H9 (cell line): ENCODE measurements around the gene BAIAP2. TPM values are rescaled to one million over a fixed set of nuclear protein-coding genes. Genes with fewer than 3 reads are reported as not detected.

Experiments
- DNase-seq: peaks from one replicate; pipeline ENCODE4 v3.0.0-alpha.2; 2017
- H2AFZ ChIP-seq: one replicate; pipeline ENCODE4 v1.6.1; 2013; ENCODE audit warnings: mild to moderate bottlenecking, low read length, control low read depth, moderate library complexity
- H2AK5ac ChIP-seq: 2 replicates; pipeline ENCODE4 v1.6.1; 2013; ENCODE audit warnings: low read length, control low read depth, mixed read lengths; ENCODE audit not compliant: insufficient read length
- H2BK120ac ChIP-seq: one replicate; pipeline ENCODE4 v1.6.1; 2013; ENCODE audit warnings: low read depth, mild to moderate bottlenecking, low read length, control low read depth, inconsistent platforms; ENCODE audit not compliant: poor library complexity, severe bottlenecking
- H2BK12ac ChIP-seq: 2 replicates; pipeline ENCODE4 v1.6.1; 2013; ENCODE audit warnings: low read length, control low read depth, mixed read lengths, low read depth; ENCODE audit not compliant: insufficient read length
- H2BK15ac ChIP-seq: 2 replicates; pipeline ENCODE4 v1.6.1; 2013; ENCODE audit warnings: low read depth, low read length, control low read depth
- H2BK20ac ChIP-seq: one replicate; pipeline ENCODE4 v1.6.1; 2013; ENCODE audit warnings: low read depth, mild to moderate bottlenecking, low read length, control low read depth, inconsistent platforms; ENCODE audit not compliant: poor library complexity, severe bottlenecking
- H2BK5ac ChIP-seq: 2 replicates; pipeline ENCODE4 v1.6.1; 2013; ENCODE audit warnings: low read length, control low read depth, mixed read lengths; ENCODE audit not compliant: insufficient read length
- H3K14ac ChIP-seq: 2 replicates; pipeline ENCODE4 v1.6.1; 2013; ENCODE audit warnings: low read length, control low read depth; ENCODE audit not compliant: insufficient read depth
- H3K18ac ChIP-seq: 2 replicates; pipeline ENCODE4 v1.6.1; 2013; ENCODE audit warnings: low read depth, mild to moderate bottlenecking, mixed read lengths, low read length, control low read depth; ENCODE audit not compliant: insufficient read length
- H3K23ac ChIP-seq: 2 replicates; pipeline ENCODE4 v1.6.1; 2013; ENCODE audit warnings: low read length, control low read depth, mixed read lengths, low read depth; ENCODE audit not compliant: insufficient read length
- H3K23me2 ChIP-seq: 2 replicates; pipeline ENCODE4 v1.6.1; 2013; ENCODE audit warnings: low read depth, mild to moderate bottlenecking, mixed read lengths, low read length, control low read depth; ENCODE audit not compliant: insufficient read length, poor library complexity, severe bottlenecking
- H3K27ac ChIP-seq: 2 replicates; pipeline ENCODE4 v1.5.1; 2013; ENCODE audit warnings: low read length, control low read depth, mixed read lengths, low read depth; ENCODE audit not compliant: insufficient read length
- H3K27me3 ChIP-seq: 2 replicates; pipeline ENCODE4 v1.6.1; 2013; ENCODE audit warnings: low read length, control low read depth, inconsistent platforms; ENCODE audit not compliant: insufficient read depth
- H3K4ac ChIP-seq: 2 replicates; pipeline ENCODE4 v1.6.1; 2013; ENCODE audit warnings: low read depth, mild to moderate bottlenecking, control low read depth, inconsistent platforms, low read length, moderate library complexity
- H3K4me1 ChIP-seq: 2 replicates; pipeline ENCODE4 v1.6.1; 2013; ENCODE audit warnings: low read length, control low read depth, inconsistent platforms; ENCODE audit not compliant: insufficient read depth
- H3K4me2 ChIP-seq: 2 replicates; pipeline ENCODE4 v1.6.1; 2013; ENCODE audit warnings: low read length, control low read depth, mixed read lengths; ENCODE audit not compliant: insufficient read length, insufficient read depth
- H3K56ac ChIP-seq: 2 replicates; pipeline ENCODE4 v1.6.1; 2013; ENCODE audit warnings: low read depth, mild to moderate bottlenecking, mixed read lengths, low read length, control low read depth; ENCODE audit not compliant: insufficient read length
- H3K79me1 ChIP-seq: 2 replicates; pipeline ENCODE4 v1.6.1; 2013; ENCODE audit warnings: low read depth, mild to moderate bottlenecking, moderate library complexity, low read length, control low read depth, inconsistent platforms; ENCODE audit not compliant: insufficient read depth, poor library complexity, severe bottlenecking
- H3K79me2 ChIP-seq: 2 replicates; pipeline ENCODE4 v1.6.1; 2013; ENCODE audit warnings: low read length, control low read depth, inconsistent platforms; ENCODE audit not compliant: insufficient read depth
- H3K9ac ChIP-seq: 2 replicates; pipeline ENCODE4 v1.6.1; 2013; ENCODE audit warnings: low read length, control low read depth, mixed read lengths; ENCODE audit not compliant: insufficient read length; ENCODE audit errors: extremely low read depth
- H3K9me3 ChIP-seq: one replicate; pipeline ENCODE4 v1.6.1; 2013; ENCODE audit warnings: low read depth, low read length, inconsistent platforms; ENCODE audit not compliant: control insufficient read depth
- H3T11ph ChIP-seq: one replicate; pipeline ENCODE4 v1.6.1; 2013; ENCODE audit warnings: mild to moderate bottlenecking, low read length, control low read depth, inconsistent platforms
- H4K20me1 ChIP-seq: one replicate; pipeline ENCODE4 v1.6.1; 2013; ENCODE audit not compliant: control insufficient read depth, insufficient read length, insufficient read depth
- H4K5ac ChIP-seq: 2 replicates; pipeline ENCODE4 v1.6.1; 2013; ENCODE audit warnings: low read depth, mild to moderate bottlenecking, mixed read lengths, low read length, control low read depth; ENCODE audit not compliant: insufficient read length
- H4K8ac ChIP-seq: replicated peaks from 2 replicates; pipeline ENCODE4 v1.6.1; 2013; ENCODE audit warnings: low read length, control low read depth, mixed read lengths, low read depth; ENCODE audit not compliant: insufficient read length
- H4K91ac ChIP-seq: 2 replicates; pipeline ENCODE4 v1.6.1; 2013; ENCODE audit warnings: low read depth, mild to moderate bottlenecking, moderate library complexity, mixed read lengths, low read length, control low read depth; ENCODE audit not compliant: insufficient read length
- H3K27ac Mint-ChIP-seq, 3 experiments: 2 replicates in 2 of 3; 3 replicates in 1 of 3; pipeline ENCODE4 v1.8.0; 2020 to 2021; ENCODE audit warnings: mixed read lengths in 3 of 3, mild to moderate bottlenecking in 1 of 3, moderate library complexity in 1 of 3
- H3K27me3 Mint-ChIP-seq: 2 replicates; pipeline ENCODE4 v1.8.0; 2021; ENCODE audit warnings: low read depth, mild to moderate bottlenecking, moderate library complexity, mixed read lengths
- H3K36me3 Mint-ChIP-seq, 3 experiments: 2 replicates in 2 of 3; 3 replicates in 1 of 3; pipeline ENCODE4 v1.8.0; 2020 to 2021; ENCODE audit warnings: low read depth in 3 of 3, mixed read lengths in 3 of 3; ENCODE audit not compliant: insufficient read depth in 1 of 3
- H3K4me1 Mint-ChIP-seq, 2 experiments: 2 replicates each; pipeline ENCODE4 v1.8.0; 2020; ENCODE audit warnings: mixed read lengths in 2 of 2
- H3K4me3 Mint-ChIP-seq, 2 experiments: 2 replicates in 1 of 2; 3 replicates in 1 of 2; pipeline ENCODE4 v1.8.0; 2020 to 2021; ENCODE audit warnings: mild to moderate bottlenecking in 2 of 2, mixed read lengths in 2 of 2, moderate library complexity in 1 of 2
- H3K9me3 Mint-ChIP-seq, 2 experiments: 2 replicates in 1 of 2; 3 replicates in 1 of 2; pipeline ENCODE4 v1.8.0; 2020; ENCODE audit warnings: mild to moderate bottlenecking in 2 of 2, mixed read lengths in 2 of 2, moderate library complexity in 1 of 2
- CTCF ChIP-seq: fragments of 200-600 bp; sonication (generic); conservative IDR thresholded peaks from 3 replicates; pipeline ENCODE4 v1.8.0; 2021; ENCODE audit warnings: antibody characterized with exemption, mild to moderate bottlenecking
- WGBS: extraction: QIAGEN DNeasy Blood & Tissue Kit; methylation state at CpG from one replicate; pipeline ENCODE4 v1.1.7; 2013; ENCODE audit warnings: missing lambda C conversion rate, low lambda C conversion rate, mixed read lengths; ENCODE audit not compliant: insufficient read length; ENCODE audit errors: extremely low coverage; 5-methylcytosine and 5-hydroxymethylcytosine counted together
- total RNA-seq: library from RNA; stranded (reverse); gene quantifications from 2 replicates; pipeline ENCODE4 v1.2.1, GENCODE V29; 2021

Gene BAIAP2
- total RNA-seq, 1 experiment from 2014 or later: 27.8 TPM

- Histone ChIP-seq H4K8ac (no peak overlapping the region), H4K20me1 (no peaks in the 10 kb centered on the region), H3K4me1 (no peaks in the 10 kb centered on the region), H3K56ac (no peak overlapping the region), H3K27ac (no peak overlapping the region), H3K27me3 (no peaks in the 10 kb centered on the region), H3K14ac (no peak overlapping the region), H3K23ac (no peak overlapping the region), H4K91ac (no peak overlapping the region), H3K79me1 (no peaks in the 10 kb centered on the region), H2AFZ (no peak overlapping the region), H3K23me2 (no peaks in the 10 kb centered on the region), H3K79me2 (no peaks in the 10 kb centered on the region), H2BK5ac (no peak overlapping the region), H3K9ac (no peak overlapping the region), H2BK15ac (no peak overlapping the region), H3K18ac (no peak overlapping the region), H2BK120ac (no peak overlapping the region), H2AK5ac (no peak overlapping the region), H2BK20ac (no peak overlapping the region), H3K4me2 (no peak overlapping the region), H3K4ac (no peak overlapping the region), H3K9me3 (no peaks in the 10 kb centered on the region), H3T11ph (no peak overlapping the region), H2BK12ac (no peak overlapping the region), H4K5ac (no peak overlapping the region)
- no peaks in the 10 kb centered on the region; the same call in 1 of the 2 replicates for H3K27me3 Mint-ChIP-seq
- DNase-seq: no peak
- no peak overlapping the region for H3K4me3 Mint-ChIP-seq
- TF ChIP-seq CTCF: no peak
- H3K27ac Mint-ChIP-seq: no peak overlapping the region
- no CpG with 5 or more reads among the region's 20 CpGs for WGBS
- H3K9me3 Mint-ChIP-seq: no peaks in the 10 kb centered on the region
- peaks cover 5 to 12% of the 10 kb centered on the region in 2 experiments for H3K4me1 Mint-ChIP-seq
- H3K36me3 Mint-ChIP-seq: no peaks in the 10 kb centered on the region; a peak in 1 of 7 replicates
Observed at GRCh38 chr17:81117672-81118198, 82.8 kb downstream of the BAIAP2 start.
